HG03095 (cell line): ENCODE results near the gene HMOX2.

ENCODE experiments used
- ATAC-seq: cut with Tn5 transposase; IDR thresholded peaks from one replicate; pipeline ENCODE4 v1.9.1; 2021; ENCODE audit warnings: moderate library complexity; ENCODE audit not compliant: unreplicated experiment

The HMOX2 gene

DNA sequence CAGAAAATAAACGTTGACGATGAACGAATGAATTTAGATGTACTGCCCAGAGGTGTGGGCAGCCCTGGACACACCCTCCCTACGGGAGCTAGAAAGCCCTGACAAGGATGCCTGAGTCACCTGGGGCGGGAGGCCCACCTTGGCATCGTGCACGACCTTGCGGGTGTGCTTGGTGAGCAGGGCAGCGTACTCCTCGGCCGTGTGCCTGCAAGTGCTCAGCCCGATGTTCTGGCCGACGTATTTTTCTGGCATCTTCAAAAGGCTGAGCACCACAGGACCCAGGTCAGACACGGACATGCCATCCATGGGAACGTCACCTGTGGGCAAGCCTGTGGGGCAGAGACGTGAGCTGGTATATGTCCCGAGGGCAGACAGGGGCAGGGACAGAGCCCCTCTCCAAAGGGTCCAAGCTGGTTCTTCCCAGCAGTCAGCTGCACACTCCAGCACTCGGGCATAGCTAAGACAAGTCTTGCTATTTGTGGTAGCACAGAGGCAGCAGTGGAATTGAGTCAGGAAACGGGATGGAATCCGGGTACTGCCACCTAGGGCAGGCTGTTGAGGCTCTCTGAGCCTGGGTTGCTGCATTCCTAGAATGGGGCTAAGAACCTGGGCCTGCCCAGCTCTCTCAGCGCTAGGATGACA is 12.6 kb upstream of the HMOX2 start:
- no peak for ATAC-seq

DNA sequence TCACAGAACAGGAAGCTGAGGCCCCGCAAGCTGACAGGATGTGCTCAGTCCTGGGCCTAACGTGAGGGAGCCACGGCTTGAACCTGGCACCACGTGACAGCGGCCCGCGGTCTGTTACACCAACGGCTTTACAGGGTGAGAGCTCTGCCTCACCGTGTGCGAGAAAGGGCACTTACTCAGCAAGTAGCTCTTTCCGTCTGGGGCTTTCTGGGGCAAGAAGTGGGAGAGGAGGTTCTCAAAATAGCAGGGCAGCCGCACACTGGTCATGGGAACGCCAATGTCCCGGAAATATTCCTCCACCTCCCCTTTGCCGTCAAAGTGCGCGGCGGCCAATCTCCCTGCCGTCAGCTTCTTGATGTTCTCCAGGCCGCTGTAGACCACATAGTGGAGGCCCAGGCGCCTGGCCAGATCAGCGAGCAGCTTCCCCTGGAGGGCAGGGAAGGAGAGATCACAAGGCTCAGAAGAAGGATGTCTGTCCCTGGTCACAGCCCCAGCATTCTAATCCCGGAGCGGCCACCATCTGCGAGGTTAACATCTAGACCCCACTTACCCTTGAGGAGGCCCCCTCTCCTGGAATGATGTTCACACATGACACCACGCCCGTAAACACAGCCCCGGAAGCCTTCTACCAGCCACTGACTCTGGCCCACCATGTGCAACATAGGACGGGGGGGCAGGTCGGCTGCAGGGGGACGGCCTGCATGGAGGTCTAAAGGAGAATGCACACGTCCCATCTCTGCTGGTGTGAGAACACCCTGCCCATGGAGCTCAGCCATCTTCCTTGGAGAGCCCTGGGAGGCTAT is 10.0 kb upstream of the HMOX2 start:
- ATAC-seq = no peak

DNA sequence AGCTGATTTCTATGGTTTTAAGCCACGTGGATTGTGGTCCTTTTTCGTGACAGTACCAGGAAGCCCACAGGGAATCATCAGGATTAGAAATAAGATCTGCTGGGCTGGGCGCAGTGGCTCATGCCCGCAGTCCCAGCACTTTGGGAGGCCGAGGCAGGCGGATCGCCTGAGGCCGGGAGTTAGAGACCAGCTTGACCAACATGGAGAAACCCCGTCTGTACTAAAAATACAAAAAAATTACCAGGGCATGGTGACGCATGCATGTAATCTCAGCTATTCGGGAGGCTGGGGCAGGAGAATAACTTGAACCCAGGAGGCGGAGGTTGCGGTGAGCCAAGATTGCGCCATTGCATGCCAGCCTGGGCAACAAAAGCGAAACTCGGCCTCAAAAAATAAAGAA is 8.3 kb upstream of the HMOX2 start:
- no peak for ATAC-seq

DNA sequence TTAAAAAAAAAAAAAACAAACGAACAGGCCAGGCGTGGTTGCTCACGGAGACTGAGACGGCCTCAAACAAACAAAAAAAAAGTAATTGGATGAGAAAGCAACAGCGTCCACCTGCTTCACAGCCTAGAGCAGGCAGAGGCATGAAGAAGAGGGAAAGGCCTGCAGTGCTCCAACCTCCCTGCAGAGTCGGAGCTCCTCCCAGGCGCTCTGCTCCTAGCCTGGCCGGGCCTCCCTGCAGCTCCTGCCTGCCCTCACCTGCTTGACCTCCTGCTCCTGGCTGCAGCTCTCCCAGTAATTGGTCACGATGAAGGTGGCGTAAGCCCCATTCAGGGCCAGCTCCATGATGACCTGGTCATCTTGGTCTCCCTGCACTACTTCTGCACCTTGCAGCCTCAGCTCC is 7.2 kb upstream of the HMOX2 start:
- no peak for ATAC-seq

DNA sequence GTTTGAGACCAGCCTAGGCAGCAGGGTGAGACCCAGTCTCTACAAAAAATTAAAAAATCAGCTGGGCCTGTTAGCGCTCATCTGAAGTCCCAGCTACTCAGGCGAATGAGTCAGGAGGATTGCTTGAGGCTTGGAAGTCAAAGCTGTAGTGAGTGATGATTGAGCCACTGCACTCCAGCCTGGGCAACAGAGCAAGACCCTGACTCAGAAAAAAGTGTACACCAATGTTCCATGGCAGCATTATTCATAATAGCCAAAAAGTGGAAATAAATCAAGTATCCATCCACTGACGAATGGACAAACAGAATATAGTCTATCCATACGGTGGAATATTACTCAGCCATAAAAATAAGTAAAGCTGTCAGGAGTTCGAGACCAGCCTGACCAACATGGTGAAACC is 4.3 kb upstream of the HMOX2 start:
- ATAC-seq = no peak

- no peak for ATAC-seq
These were observed 3.3 kb upstream of the HMOX2 start for GRCh38 chr16:4472880-4473279.

- no peak for ATAC-seq
These were observed 1.8 kb upstream of the HMOX2 start, which contains the start of gene NMRAL1 for GRCh38 chr16:4474192-4474961. NMRAL1 (minus strand) TSS chr16:4474625; CDS start chr16:4474132, 493 bp downstream.

DNA sequence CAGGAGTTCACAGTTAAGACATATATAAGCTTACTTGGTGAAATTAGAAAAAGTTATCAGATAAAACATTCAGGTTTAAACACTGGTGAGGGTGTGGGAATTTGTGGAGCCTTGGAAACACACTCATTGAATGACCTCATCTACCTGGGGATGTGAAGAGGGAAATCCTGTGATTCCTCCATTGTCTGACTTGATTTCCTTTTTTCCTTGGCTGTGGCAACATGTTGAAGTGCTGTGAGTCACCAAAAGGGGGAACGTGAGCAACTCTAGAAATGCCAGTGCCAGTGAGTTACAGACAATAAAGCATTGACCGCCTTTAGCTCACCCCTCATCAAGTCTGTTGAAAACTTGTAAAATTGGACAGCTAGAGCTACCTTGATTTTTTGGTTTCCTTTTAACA is 1.8 kb downstream of the HMOX2 start:
- no peak for ATAC-seq

- no peak for ATAC-seq
These were observed 5.3 kb downstream of the HMOX2 start for GRCh38 chr16:4481526-4481925.

GRCh38 chr16:4481963-4482362 is 5.8 kb downstream of the HMOX2 start:
- ATAC-seq = no peak

DNA sequence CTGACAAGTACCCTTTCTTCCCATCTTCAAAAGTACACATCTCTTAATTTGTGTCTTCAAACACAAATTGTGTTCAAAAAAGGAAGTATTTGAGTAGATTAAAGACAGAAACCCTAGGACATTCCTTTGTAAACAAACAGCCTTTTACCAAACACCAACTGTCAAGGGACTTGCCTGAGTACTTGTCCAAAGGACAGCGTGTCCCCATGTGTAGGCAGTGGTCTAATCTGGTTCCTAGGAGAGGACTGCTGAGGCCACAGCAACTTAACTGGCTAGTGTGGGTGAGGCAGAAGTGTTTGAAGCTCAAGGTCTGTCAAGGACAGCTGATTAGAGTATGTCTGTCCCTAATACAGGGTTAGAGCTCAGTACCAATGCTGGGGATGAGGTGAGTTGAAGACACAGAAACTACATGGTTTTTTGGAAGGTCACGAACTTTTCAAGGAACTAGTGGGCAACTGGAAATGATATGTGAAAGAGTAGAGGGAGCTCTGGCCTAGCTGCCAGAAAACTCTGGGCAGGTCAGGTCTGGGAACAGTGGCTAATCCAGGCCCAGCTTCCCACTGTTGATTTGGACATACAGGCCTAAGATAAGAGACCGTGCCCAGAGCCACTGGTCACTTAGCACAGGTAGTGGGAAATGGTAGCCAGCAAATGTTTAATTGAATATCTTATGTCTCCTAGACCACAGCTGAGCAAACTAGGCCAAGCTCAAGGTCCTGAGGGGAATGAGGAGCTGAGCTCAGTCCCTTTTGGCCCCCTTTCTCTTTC is 10.1 kb downstream of the HMOX2 start:
- ATAC-seq = no peak

GRCh38 chr16:4487955-4488498 is 11.8 kb downstream of the HMOX2 start:
- no peak for ATAC-seq

DNA sequence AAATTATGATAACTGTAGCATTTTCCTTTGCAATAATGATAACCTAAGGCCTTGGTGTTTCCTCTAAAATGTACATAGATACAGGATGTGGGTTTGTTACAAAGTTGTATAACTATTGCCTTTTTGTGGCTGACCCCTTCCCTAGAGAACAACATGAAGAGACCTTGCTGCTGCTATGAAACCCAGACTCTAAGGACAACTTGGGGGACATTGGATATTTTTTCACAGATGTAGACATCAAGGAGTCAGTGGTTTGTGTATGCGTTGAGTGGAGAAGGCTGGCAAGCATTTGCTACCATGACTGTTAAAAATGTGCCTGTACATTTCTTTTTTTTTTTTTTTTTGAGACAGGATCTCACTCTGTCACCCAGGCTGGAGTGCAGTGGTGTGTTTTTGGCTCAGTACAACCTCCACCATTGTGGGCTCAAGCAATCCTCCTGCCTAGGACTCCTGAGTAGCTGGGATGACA is 12.3 kb downstream of the HMOX2 start:
- no peak for ATAC-seq

- no peak for ATAC-seq
These were observed 12.8 kb downstream of the HMOX2 start for GRCh38 chr16:4489030-4489429.

DNA sequence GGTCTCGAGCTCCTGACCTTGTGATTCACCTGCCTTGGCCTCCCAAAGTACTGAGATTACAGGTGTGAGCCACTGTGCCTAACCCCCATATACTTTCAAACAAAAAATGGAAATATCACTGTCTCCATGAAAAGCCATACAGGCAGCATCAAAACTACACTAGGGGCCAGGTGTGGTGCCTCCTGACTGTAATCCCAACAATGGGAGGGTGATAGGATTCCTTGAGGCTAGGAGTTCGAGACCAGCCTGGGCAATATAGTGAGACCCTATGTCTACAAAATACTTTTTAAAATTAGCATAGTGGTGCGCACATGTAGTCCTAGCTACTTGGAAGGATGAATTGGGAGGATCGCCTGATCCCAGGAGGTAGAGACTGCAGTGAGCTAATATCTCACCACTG is 15.7 kb downstream of the HMOX2 start:
- no peak for ATAC-seq

GRCh38 chr16:4494746-4495490 is 18.7 kb downstream of the HMOX2 start:
- no peak for ATAC-seq

GRCh38 chr16:4495766-4496165 is 19.6 kb downstream of the HMOX2 start:
- no peak for ATAC-seq

GRCh38 chr16:4496305-4496704 is 20.1 kb downstream of the HMOX2 start:
- ATAC-seq = no peak

GRCh38 chr16:4498546-4499195 is 22.5 kb downstream of the HMOX2 start:
- ATAC-seq = no peak

- no peak for ATAC-seq
These were observed 23.0 kb downstream of the HMOX2 start for GRCh38 chr16:4499196-4499555.
